Stimulated activated CD8-positive, alpha-beta memory T cell treated with anti-CD3 and anti-CD28 coated beads, Interleukin-7, amount 100 ng/mL, for 1 hour (primary cell): ENCODE measurements around the gene MED16.
"Not testable (repeated sequence)": the region's sequence is repeated elsewhere in the genome, so short reads cannot be mapped to it uniquely, and the experiment has no call there.

Experiments
- DNase-seq, 2 donors: peaks; one replicate each; pipeline ENCODE4 v3.0.0-alpha.2; 2020; ENCODE audit warnings: low read depth in 2 of 2

The MED16 gene

GRCh38 chr19:827710-828321, 65.2 kb downstream of the MED16 start, which contains the start of gene AZU1:
AZU1 (plus strand) TSS chr19:827837; CDS start chr19:827847, 10 bp downstream.
- no peak for DNase-seq

DNA sequence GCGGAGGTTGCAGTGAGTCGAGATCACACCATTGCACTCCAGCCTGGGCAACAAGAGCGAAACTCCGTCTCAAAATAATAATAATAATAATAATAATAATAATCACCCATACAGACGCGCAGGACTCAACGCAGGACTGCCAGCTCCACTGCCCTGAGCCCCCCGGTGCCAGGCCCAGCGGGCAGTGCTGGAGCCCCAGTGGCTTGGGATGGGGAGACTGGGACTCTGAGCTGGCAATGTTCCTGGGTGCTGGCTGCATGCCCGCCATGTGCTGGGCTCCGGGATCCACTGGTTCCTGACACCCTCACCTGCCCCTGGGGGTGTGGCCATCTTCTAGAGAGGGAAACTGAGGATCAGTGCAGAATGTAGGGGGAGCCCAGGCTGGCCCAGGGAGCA, 65.7 kb downstream of the MED16 start:
- no peak for DNase-seq

- no peak for DNase-seq
These were observed 66.9 kb downstream of the MED16 start for GRCh38 chr19:825897-826644.

- no peak for DNase-seq
These were observed 68.1 kb downstream of the MED16 start for GRCh38 chr19:824885-825284.

GRCh38 chr19:823565-824121, 69.3 kb downstream of the MED16 start:
- DNase-seq: no peak

GRCh38 chr19:821825-822503, 71.0 kb downstream of the MED16 start, which contains the start of gene PLPPR3:
PLPPR3 (minus strand) TSS chr19:821955; CDS start chr19:821559, 396 bp downstream.
- DNase-seq: no peak

GRCh38 chr19:821231-821824, 71.7 kb downstream of the MED16 start:
- DNase-seq: no peak

DNA sequence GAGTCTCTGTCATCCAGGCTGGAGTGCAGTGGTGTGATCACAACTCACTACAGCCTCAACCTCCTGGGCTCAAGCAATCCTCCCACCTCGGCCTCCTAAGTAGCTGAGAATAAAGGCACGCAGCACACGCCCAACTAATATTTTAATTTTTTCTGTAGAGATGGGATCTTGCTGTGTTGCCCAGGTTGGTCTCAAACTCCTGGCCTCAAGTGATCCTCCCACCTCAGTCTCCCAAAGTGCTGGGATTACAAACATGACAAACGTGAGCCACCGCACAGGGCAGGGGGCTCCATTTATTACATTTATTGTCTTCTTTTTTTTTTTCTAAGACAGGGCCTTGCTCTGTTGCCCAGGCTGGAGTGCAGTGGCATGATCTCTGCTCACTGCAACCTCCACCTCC, 72.8 kb downstream of the MED16 start:
- DNase-seq: not testable (repeated sequence)
